ENCODE measurements around the gene XRN2.

The XRN2 gene

GRCh38 chr20:21301940-21302663 lies 1.0 kb upstream of the XRN2 start:
- no peak for DNase-seq

- no peak for DNase-seq
Measured at GRCh38 chr20:21302664-21303060, 469 bp upstream of the XRN2 start.

- no peak for DNase-seq
Measured at GRCh38 chr20:21303872-21304586, 898 bp downstream of the XRN2 start.

- DNase-seq, result no peak
Measured at GRCh38 chr20:21308340-21308739, 5.2 kb downstream of the XRN2 start.

- DNase-seq, result no peak
Measured at GRCh38 chr20:21309678-21310467, 6.7 kb downstream of the XRN2 start.

GRCh38 chr20:21312813-21313474 lies 9.8 kb downstream of the XRN2 start:
- no peak for DNase-seq

GRCh38 chr20:21315138-21315537 lies 12.0 kb downstream of the XRN2 start:
- no peak for DNase-seq

- no peak for DNase-seq
Measured at GRCh38 chr20:21322083-21322710, 19.1 kb downstream of the XRN2 start.

- no peak for DNase-seq
Measured at GRCh38 chr20:21322921-21323331, 19.8 kb downstream of the XRN2 start.

- no peak for DNase-seq
Measured at GRCh38 chr20:21323640-21324039, 20.5 kb downstream of the XRN2 start.

- DNase-seq, result no peak
Measured at GRCh38 chr20:21324126-21324525, 21.0 kb downstream of the XRN2 start.

GRCh38 chr20:21325296-21325695 lies 22.2 kb downstream of the XRN2 start:
- no peak for DNase-seq

- no peak for DNase-seq
Measured at GRCh38 chr20:21326700-21327099, 23.6 kb downstream of the XRN2 start.

GRCh38 chr20:21336455-21337151 lies 33.5 kb downstream of the XRN2 start:
- no peak for DNase-seq

- no peak for DNase-seq
Measured at GRCh38 chr20:21338291-21338690, 35.2 kb downstream of the XRN2 start.

- no peak for DNase-seq
Measured at GRCh38 chr20:21339499-21339898, 36.4 kb downstream of the XRN2 start.

- no peak for DNase-seq
Measured at GRCh38 chr20:21340991-21341697, 38.0 kb downstream of the XRN2 start.

GRCh38 chr20:21342656-21343345 lies 39.7 kb downstream of the XRN2 start:
- no peak for DNase-seq

GRCh38 chr20:21344206-21344900 lies 41.2 kb downstream of the XRN2 start:
- DNase-seq, result no peak

- no peak for DNase-seq
Measured at GRCh38 chr20:21344961-21345360, 41.8 kb downstream of the XRN2 start.

Measured in NCI-H2171 (cell line).